G401.6 (cell line): ENCODE measurements around the gene PHF11.
"Not testable (repeated sequence)": the region's sequence is repeated elsewhere in the genome, so short reads cannot be mapped to it uniquely, and the experiment has no call there.

Experiments used
- FAIRE-seq: peaks from 2 replicates; lab custom pipeline; 2012; peaks lifted over from hg19 to GRCh38; lab: Jason Lieb, UNC

Gene PHF11

GRCh38 chr13:49495783-49496762 is at the start of gene PHF11:
TSS of gene PHF11 (plus strand) at chr13:49495953. CDS start at chr13:49496002, 49 bp downstream.
- no peak for FAIRE-seq

- FAIRE-seq = no peak
These were observed 49.3 kb upstream of the PHF11 start for GRCh38 chr13:49446473-49446872.

DNA sequence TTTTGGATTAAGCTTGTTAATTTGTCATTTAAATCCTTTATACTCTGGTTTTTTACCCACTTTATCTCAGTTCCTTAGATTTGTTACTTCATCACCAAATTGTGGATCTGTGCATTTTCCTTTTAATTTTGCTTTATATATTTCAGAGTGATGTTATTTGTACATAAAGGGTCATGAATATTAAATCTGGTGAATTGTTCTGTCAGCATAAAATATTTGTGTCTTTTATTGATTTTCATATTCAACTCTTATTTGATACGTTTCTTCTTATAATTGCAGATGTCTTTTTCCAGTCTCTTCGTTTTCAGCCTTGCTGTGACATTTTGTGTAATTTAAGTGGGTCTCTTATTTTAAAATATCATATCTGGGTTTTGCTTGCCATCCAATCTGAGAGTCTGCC is 47.0 kb upstream of the PHF11 start:
- no peak for FAIRE-seq

DNA sequence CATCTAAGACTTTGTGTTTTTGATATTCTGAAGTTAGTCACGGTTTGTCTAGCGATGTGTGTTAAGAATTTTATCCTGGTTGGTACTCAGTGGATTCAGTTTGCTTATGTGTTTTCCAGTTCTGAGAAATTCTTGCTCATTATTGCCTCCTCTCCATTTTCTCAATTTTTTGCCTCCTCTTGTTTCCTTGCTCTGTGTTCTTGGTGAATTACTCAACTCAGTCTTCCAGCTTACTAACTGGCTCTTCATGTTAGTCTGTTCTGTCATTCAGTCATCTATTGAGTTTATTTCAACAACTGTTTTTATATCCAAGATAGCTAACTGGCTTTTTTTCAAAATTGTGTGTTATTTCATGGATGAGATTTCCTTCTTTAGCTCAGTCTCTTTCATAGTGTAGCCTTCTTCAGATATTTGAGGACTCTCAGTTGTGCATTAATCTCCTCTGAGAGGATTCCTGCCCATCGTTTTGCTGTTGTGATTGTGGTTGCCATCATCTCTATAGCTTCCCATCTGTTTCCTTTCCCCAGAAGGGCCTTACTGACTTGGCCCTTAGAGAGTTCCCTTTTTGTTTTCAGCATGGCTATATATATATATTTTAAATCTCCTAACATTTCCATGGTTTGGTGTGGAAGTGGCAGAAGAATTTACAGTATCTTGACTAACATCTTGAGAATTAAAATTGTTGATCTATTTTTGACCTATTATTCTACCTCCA is 45.5 kb upstream of the PHF11 start:
- no peak for FAIRE-seq

- FAIRE-seq = no peak
These were observed 42.9 kb upstream of the PHF11 start for GRCh38 chr13:49452725-49453457.

DNA sequence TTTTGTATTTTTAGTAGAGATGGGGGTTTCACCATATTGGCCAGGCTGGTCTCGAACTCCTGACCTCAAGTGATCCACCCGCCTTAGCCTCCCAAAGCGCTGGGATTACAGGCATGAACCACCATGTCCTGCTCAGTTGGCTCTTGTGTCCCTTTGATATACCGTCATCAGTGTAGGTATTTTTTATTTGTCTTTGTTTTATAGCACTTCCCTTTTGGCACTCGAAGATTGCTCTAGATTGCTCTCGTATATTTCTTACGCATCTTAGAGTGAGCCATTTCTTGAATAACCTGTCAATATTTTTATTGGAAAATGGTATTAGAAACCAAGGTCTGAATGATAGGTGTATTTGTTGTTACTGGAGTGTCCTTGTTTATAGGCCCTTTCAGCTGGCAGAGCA is 42.3 kb upstream of the PHF11 start:
- FAIRE-seq = no peak

GRCh38 chr13:49454388-49455006 is 41.3 kb upstream of the PHF11 start:
- FAIRE-seq = no peak

GRCh38 chr13:49455007-49455398 is 40.8 kb upstream of the PHF11 start:
- FAIRE-seq = no peak

GRCh38 chr13:49456156-49456555 is 39.6 kb upstream of the PHF11 start:
- no peak for FAIRE-seq

GRCh38 chr13:49457221-49457620 is 38.5 kb upstream of the PHF11 start:
- FAIRE-seq = no peak

- FAIRE-seq = no peak
These were observed 36.2 kb upstream of the PHF11 start for GRCh38 chr13:49459580-49459979.

GRCh38 chr13:49464085-49464484 is 31.7 kb upstream of the PHF11 start:
- no peak for FAIRE-seq

- FAIRE-seq = no peak
These were observed 31.0 kb upstream of the PHF11 start for GRCh38 chr13:49464621-49465325.

DNA sequence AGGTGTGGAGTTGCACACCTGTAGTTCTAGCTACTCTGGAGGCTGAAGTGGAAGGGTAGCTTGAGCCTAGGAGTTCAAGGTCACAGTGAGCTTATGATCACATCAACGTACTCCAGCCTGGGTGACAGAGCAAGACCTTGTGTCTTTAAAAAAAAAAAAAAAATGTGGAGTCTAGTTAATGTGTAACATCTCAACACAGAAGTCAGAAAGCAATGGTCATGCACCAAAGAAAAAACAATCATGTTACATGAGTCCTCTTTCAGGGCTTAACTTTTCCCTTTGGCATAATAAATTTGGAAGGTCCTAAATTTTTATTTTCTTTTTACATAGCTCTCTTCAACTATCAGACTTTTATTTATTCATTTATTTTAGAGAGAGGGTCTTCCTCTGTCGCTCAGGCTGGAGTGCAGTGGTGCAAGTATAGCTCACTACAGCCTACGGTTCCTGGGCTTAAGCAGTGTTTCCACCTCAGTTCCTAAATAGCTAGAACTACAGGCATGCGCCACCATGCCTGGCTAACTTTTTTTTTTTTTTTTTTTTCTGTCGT is 29.4 kb upstream of the PHF11 start:
- FAIRE-seq = no peak

GRCh38 chr13:49472186-49472585 is 23.6 kb upstream of the PHF11 start:
- FAIRE-seq = no peak

GRCh38 chr13:49476529-49476928 is 19.2 kb upstream of the PHF11 start:
- no peak for FAIRE-seq

- no peak for FAIRE-seq
These were observed 14.0 kb upstream of the PHF11 start for GRCh38 chr13:49481788-49482187.

GRCh38 chr13:49488563-49488962 is 7.2 kb upstream of the PHF11 start:
- no peak for FAIRE-seq

GRCh38 chr13:49494645-49495044 is 1.1 kb upstream of the PHF11 start:
- no peak for FAIRE-seq

DNA sequence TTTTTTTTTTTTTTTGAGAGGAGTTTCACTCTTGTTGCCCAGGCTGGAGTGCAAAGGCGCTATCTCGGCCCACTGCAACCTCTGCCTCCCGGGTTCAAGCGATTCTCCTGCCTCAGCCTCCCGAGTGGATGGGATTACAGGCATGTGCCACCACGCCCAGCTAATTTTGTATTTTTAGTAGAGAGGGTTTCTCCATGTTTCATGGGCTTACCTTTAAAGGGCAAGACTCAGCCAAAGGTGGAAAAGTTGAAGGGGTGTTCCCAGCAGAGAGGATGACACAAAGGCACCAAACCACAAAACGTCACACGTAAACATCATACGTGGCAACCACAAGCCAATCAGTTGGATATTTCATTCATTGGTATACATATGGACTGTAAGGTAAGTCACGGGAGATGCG is 1.1 kb downstream of the PHF11 start:
- not testable (repeated sequence) for FAIRE-seq

DNA sequence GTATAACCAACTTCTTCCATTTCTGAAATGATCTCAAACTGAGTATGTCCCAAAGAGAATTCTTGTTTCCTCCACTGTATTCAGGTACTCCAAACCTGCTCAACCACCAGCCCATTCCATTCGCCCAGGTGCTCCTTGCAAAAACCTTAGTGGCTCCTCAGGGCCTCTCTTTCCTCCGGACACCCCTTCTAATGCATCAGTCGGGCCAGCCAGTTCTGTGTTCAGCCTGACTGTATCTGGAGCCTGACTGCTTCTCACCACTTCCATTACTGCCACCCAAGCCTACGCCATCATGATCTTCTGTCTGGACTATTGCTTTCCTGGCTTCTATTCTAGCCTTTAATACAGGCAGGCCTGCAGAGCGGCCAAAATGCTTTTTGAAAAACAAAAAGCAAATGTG is 1.5 kb downstream of the PHF11 start:
- FAIRE-seq = no peak
